KG1 (cell line): ENCODE measurements around the gene GNGT2.

Source experiments
- DNase-seq: peaks from one replicate; lab custom pipeline; 2025; lab: John Stamatoyannopoulos, UW

GNGT2 gene

DNA sequence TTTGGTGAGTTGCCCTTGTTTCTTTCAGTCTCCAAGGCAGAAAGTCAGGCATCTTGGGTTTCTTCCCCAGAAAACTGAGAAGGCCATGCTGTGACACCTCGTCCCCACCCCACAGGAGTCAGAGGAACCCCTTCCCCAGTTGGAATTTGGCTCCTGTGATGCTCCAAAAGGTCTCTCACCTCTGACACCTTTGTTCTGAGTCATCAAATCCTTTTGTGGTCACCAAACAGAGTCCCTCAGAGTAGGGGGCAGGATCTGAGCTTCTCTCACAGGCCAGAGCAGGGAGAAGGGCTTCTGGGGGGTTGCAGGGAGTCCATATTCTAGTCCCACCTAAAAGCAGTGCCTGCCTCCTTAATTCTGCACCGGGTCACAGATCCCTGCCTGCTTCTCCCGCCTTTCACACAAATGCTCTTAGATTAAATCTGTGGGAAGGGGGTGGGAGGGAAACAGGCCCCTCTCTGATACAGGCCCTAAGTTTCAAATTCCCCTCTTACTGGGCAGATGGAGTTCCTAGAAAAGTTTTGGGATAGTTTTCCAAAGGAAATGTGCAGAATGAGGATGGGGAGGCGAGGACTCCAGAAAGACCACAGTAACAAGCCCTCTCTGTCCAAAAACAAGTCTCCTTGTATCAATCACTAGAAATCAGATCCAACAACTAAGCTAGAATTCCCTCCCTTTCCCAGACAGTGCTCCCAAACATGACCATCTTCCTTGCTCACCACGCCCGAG, 18.9 kb upstream of the GNGT2 start:
- no peak for DNase-seq

DNA sequence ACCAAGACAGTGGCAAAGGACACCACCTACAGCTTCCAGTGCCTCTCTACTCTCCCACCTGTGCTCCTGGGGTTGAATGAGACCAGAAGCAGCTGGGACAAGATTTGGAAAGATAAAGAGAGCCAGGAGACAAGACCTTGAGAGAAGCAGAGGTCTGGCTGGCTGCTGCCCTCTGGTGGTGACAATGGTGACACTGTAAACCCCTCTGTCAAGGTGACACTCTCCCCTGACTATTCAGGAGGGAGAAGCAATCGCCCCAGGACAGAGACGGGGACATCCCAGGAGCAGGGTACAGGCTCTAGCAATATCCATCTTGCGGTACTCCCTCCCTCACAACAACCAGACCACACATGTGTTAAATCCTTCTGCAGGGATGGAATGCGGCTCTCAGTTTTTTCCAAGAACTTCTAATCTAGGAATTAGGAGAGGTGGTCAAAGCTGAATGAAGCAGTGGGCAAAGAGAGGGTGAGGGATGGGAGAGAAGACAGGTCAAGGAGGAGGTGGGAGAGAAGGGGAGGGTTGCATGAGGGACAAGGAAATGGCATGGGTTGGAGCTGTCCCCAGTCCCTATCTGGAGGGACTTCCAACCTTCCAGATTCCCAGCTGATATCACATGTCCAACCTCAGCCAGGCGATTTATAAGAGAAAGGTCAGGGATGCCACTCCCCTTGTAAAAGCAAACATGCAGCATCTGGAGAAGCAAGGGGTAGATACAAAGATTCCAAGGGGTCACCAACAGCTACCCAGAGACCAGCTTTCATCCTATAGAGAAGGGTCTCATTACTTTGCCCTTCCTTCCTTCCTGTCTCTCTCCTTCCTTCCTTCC, 17.3 kb upstream of the GNGT2 start:
- peak; percentile 79 for DNase-seq

DNA sequence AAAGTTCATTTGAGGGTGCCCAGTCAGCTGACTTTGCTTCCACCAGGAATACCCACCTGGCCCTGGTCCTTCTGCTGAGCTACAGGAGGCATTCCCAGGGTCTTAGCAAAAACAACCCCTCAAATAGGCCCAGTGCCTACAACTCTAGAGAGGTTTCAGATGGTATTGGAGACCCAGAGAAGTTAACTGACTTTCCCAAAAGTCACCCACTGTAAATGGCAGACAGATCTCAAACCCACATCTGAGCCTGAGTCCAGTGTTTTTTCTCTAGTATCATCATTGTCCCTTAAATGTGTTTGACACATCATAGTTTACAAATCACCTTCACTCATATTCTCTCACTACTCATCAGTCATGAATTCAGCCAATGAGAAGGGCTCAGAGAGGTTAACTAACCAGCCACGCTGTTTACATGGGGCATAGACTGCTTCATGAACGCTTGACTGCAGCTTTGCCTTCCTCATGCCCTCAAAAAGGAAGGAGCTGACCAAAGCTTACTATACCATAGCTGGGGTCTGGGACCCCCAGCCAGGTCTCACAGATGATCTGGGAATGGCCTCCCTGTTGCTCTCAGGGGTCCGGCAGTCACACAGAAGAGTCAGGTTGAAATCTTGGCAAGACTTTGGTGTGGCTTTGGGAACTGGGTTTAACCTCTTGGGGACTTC, 16.5 kb upstream of the GNGT2 start:
- no peak for DNase-seq

DNA sequence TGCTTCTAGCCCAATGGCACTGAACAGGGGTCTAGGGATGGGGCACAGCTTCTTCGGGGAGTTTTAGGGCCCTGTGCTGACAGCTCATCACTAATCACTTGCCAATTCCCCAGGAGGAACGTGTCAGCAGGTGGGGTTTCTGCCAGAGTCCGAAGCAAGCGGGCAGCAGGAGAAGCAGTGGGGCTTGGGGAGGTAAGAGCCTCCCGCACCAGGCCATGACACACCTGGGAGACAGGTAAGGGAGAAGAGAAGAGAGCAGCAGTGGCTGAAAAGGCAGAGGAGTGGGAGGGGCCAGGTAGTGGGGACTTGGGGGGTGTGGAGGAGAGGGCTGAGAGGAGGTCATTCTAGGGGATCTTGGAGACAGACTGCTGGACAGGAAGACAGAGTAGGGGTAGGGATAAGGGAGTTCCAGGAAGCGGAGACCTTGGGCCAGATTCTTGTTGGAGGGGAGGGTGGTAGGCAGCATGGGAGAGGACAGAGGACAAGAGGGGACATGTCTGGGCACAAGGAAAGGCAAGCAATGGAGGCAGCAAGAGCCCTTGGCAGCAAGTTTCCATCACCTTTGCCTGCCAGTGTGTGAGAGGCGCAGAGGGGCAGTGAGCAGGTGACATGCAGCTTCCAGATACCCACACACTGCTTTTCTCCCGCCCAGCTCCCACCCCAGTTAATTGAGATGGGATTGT, 15.3 kb upstream of the GNGT2 start:
- no peak for DNase-seq

DNA sequence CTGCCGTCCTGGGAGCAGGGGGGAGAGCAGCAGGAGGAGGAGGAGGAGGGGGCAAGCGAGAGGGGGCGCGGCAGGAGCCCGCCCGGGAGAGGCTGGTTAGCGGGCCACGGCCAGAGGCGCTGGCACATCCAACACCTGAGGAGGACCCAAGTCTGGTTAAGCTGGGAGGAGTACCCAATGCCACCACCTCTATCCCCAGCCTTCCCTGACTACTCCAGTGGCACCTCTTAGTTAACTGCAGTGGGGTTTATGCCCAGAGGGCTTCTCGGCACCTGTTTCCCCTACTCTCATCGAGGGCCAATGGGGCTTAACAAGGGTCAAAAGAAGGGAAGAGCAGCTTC, 14.6 kb upstream of the GNGT2 start:
- no peak for DNase-seq

DNA sequence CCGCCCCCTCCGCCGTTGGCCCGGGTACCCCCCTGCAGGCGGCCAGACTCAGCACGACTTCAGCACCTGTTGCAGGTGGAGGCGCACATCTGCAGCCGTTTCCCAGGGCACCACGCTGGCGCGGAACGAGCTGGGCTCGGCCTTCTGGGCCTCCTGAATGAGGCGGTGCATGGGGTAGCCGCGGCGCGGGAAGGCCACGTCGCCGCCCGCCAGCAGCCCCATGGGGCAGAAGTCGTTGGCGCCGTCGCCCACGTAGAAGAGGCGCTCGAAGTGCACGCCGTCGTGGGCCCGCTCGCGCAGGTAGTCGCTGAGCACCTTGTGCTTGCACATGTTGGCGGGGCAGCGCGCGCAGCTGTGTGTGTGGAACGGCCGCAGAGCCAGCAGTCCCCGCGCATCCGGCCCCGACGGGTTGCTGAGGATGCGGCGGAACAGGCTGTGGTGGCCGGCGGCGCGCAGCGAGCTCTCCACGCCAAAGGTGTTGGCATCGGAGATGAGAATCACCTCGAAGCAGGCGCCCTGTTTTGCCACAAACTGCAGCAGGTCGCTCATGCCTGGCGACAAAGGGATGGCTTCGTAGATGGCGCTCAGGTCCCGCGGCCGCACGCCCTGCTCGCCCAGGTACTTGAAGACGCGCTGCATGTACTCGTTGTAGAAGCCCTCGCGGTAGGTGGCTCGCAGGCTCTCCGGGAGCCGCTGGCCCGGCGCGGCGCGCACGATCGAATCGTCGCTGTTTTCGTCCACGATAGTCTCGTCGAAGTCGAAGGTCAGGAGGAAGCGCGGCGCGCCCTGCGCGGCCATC, 14.0 kb upstream of the GNGT2 start:
- no peak for DNase-seq

DNA sequence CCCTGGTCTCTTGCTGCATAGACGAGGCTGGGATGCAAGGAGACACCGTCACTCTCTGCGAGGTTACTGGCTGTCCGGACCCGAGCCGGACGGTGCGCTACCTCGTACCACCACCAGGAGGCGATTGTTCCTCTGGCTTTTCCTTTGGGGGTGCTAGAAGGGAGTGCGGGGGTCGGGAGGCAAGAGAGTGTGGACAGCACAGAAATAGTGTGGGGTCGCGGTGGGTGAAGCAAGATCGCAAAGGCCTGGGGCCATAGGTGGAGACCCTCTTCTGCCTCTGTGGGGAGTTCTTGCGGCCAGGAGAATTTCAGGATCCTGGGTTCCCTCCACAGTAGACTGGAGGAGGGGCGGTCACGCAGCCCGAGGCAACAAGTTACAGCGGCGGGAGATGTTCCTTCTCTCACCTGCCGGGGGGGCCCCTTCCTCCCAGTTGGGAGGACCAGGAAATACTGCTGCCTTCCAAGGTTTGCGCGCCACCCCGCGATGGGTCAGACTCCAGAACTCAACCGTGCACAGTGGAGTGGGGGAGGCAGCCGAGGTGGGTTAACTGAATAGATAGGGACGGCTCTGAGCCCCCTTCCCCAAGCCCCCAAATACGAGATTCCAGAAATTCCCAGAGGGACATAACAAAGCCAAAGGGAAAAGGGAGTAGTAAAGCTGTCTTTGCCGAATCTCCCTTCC, 13.3 kb upstream of the GNGT2 start:
- no peak for DNase-seq

DNA sequence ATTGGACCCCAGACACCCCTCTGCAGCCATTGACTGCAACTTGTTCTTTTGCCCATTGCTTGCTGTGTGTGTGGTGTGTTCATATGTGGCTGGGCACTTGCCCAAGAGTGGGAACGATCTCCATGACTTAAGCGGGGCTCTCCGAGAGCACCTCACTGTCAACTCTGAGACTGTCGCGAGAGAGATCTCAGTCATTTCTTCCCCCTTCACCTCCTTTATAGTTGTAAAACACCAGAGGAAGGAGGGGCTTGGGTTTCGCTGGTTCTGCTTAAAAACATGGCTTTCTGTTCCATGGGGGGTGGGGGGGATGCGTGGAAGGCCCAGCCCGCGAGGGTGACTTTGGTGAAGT, 12.8 kb upstream of the GNGT2 start:
- no peak for DNase-seq

DNA sequence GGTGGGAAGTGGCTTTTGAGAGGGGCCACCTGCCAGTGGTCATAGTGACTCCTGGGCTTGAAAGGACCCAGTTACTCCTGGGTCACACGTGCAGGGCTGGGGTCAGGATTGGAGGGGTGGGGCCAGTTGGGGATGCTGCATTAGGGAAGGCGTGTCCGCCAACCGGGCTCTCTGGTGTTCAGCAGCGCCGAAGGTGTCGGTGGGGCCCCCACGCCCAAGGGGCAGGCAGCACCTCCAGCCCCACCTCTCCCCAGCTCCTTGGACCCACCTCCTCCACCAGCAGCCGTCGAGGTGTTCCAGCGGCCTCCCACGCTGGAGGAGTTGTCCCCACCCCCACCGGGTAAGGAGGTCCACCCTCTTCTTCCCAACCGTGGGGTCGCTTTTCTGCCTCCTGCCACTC, 9.6 kb upstream of the GNGT2 start:
- no peak for DNase-seq

DNA sequence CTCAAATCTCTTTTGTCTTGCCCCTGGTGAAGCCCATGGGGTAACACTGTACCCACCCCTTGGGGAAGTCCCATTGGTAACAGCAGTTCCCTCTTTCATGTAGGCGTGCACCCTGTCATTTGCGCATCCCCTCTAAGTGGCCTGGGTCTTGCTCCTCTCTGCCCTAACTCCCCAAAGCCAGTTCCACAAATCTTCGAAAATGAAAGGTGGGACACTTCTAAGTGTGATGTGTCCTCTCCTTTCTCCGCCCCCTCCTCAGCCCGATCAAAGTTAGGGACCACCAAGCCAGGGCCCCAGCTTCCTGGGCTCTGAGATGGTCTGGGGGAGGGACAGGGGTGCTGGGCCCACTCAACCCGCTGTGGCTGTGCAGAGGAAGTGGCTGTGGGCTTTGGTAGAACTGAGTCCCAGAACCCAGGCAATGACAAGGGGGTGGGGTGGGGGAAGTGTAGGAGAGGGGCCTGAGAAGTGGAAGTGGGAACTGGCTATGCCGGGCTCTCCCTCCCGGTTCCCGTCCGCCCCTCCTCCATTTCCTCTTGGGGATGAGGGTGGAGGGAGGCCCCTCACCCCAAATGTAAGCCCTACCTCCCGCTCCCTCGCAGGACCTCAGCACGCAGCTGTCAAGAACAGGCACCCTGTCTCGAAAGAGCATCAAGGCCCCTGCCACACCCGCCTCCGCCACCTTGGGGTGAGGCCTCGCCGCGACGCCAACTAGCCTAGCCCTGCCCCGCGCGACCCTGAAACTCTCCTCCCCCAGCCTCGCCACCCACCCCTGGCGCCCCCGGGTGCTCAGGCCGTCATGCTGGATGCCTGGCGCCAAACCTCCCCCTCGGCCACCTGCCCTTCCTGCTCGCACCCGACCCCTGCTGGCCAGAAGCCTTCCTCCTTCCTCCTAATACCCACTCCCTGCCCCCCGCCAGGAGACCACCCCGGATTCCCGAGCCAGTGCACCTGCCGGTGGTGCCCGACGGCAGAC, 8.9 kb upstream of the GNGT2 start:
- peak; percentile 58 for DNase-seq

DNA sequence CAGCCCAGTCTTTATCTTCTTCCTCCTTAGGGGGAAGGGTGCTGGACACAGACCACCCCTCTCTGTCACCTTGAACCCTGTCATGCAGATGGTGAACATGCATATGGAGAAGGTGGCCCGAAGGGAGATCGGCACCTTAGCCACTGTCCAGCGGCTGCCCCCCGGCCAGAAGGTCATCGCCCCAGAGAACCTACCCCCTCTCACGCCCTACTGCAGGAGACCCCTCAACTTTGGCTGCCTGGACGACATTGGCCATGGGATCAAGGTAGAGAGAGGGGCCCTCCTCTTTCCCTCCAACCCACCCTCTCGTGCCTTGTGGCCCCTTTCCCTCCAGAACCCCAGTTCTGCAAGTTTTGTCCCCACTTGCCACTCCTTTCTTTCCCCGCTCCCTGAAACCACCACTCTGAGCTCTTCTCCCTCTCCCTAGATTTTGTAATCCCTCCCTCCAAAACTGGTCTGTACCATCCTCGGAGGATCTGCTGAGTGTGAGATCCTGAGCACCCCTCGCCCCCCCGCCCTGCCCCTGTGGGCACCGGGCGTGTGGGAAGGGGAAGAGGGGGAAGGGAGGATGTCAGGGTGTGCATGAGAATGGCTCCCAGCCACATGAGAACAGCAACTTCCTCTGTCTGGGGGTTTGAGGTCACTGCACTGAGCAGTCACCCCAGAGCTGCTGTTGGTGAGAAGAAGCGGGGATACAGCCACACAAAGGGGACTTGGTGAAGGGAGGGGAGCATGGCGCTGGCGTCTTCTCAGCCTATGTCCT, 7.5 kb upstream of the GNGT2 start:
- DNase-seq: peak; percentile 40

DNA sequence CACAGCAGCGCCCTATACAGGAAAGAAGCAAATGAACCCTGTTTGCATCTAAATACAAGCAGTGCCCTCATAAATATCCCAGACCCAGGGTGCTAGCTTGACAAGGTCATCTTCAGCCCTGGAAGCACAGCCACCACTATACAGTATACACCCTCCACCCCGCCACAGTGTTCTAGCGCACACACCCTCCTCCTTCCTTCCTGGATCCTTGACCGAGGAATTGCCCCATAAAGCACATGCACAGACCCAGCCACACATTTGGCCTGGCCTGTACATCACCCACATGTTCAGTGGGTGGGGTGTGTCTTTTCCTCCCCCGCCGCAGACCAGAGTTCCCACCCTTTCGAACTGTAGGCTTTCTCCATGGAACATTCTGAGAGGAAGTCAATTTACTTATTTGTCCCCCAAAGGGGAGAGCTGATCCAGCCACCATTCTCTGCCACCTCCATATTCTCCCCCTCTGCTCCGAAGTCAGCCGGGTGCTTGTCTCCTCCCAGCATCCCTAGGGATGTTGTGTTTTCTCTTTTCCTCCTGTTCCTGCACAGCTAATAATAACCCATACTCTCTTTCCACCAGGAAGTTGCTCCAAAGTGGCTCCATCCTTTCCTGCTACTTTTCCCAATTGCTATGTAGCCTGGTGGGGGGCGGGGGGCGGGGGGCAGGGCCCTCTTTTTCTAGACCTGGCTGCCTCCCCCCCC, 6.7 kb upstream of the GNGT2 start:
- DNase-seq: no peak

DNA sequence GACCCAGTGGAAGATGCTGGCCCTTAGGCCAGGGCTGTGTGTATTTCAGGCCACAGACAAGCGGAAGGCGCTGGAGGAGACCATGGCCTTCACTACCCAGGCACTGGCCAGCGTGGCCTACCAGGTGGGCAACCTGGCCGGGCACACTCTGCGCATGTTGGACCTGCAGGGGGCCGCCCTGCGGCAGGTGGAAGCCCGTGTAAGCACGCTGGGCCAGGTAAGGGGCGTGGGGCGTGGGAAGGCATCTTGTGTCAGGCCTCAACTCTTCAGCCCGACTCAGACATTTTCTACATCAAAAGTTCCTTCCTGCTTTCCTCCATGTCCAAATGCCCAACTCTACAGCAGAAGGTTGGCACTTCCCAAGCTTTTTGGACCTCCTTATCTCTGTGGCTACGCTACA, 6.1 kb upstream of the GNGT2 start:
- no peak for DNase-seq

DNA sequence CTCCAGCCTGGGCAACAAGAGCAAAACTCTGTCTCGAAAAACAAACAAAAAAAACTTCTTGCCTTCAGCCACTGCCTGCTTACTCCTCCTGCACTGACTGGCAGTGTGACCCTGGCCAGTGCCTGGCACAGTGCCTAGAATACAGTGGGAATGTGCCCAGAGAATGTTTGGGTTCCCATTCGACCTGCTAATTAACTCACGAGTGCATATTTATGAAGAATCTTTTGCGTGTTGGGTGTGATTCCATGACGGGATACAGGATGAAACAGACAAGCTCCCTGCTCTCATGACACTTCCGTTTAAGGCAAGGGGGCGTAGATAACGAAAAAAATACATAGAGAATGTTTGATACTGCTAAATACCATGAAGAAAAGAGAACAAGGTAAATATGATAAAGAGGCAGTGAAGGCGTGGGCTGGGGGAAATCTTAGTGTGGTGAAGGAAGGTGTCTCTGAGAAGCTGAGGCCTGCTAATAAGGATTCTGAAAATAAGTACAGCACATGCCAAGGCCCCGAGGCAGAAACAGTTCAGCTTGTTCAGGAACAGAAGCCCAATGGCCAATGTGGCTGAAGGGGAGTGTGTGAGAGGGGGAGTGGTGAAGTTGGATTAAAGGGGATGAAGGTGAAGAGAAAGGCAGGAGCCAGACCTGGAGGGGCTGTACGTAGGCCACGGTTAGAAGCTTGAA, 4.4 kb upstream of the GNGT2 start:
- DNase-seq: no peak

DNA sequence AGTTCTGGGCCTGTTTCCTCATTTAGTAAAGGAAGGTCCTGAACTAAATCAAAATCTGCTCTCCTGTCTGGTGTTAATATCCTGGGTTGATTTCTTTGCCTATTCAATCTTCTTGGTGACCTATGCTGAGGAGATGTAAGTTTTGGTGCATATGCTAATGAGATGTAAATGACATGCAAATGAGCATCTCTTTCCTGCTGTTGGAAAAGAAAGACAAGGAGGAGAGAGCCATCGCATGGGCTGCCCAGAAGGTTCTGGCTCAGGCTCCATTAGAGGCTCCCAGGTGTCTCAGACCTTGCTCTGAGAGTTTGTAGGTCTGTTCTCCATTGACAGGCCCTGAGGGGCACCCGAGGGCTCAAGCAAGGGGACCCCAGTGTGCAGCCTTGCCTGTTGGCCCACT, 3.5 kb upstream of the GNGT2 start:
- no peak for DNase-seq

DNA sequence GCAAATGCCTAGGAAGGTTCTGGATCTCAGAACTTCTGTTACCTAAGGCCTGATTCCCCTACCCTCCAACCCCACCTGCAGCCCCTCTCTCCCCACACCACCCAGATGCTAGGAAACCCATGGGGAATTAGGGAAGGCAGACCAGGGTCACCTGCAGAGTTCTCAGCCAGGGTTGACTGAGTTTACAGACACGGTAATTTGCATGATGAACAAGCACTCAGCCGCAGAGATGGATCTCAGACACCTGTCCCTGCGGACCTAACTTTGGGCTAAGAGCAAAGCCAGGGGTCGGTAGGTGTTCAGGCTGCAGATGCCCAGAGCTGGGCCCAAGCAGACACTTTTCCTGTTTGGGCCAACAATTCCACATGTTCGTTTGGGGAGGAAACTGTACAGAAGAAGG, 3.0 kb upstream of the GNGT2 start:
- no peak for DNase-seq

DNA sequence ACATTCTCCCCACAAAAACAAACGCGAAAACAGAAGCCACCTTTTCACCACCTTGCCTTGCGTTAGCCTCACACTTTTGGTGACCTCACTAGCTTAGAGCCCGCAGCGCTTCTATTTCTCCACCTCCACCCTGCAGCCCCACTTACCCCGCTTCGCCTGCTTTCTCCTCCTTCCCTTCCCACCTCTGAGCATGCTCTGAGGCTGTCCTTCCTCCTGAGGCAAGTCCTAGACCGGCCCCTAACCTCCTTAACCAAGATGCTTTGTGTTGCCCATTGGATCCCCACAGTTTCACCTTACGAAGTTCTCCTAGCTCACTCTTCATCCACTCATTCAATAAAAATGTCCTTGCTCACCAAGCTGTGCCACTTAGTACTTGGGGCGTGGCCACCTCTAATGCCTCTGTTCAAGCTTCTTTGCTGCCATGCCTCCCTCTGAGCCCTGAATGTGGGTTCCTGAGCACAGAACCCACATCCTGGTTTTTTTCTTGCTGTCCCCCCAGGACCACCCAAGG, 1.3 kb downstream of the GNGT2 start:
- DNase-seq: no peak

DNA sequence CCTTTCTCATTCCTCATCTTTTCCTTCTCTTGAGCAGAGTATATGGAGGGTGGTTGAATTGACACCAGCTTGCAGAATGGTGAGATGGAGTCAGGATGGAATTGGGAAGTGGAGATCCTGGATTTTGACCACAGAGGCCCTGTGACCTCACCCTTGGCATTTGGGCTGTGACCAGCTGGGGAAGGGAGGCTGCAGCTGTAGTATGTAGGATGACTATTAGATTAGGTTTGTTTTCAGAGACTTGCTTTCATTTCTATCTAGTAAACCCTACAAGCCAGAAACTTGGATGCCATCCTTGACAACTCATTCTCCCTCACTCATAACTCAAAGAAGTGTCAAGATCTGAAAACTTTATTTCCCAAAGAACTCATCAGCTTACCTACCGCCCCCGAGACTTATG, 5.9 kb downstream of the GNGT2 start:
- DNase-seq: no peak
